HEK293T (cell line): Measurements from ENCODE around the gene EXOC6B.

Source experiments
- CTBP1 ChIP-seq: fragments of 450-650 bp; IDR thresholded peaks from 2 replicates; pipeline ENCODE4 v1.6.1; 2016; ENCODE audit warnings: borderline replicate concordance
- FOXA1 ChIP-seq: fragments of 450-650 bp; IDR thresholded peaks from 2 replicates; pipeline ENCODE4 v1.6.1; 2016; ENCODE audit warnings: mild to moderate bottlenecking
- FOXK2 ChIP-seq: fragments of 450-650 bp; IDR thresholded peaks from 2 replicates; pipeline ENCODE4 v1.6.1; 2016; ENCODE audit warnings: mild to moderate bottlenecking
- FOXM1 ChIP-seq: fragments of 450-650 bp; IDR thresholded peaks from 2 replicates; pipeline ENCODE4 v1.6.1; 2017; ENCODE audit warnings: mild to moderate bottlenecking, borderline replicate concordance
- HDGF ChIP-seq: fragments of 450-650 bp; IDR thresholded peaks from 2 replicates; pipeline ENCODE4 v1.6.1; 2017; ENCODE audit warnings: antibody characterized with exemption, borderline replicate concordance
- LEF1 ChIP-seq: fragments of 450-650 bp; IDR thresholded peaks from 2 replicates; pipeline ENCODE4 v1.6.1; 2017; ENCODE audit warnings: mild to moderate bottlenecking, borderline replicate concordance
- NFRKB ChIP-seq: fragments of 450-650 bp; IDR thresholded peaks from 2 replicates; pipeline ENCODE4 v1.6.1; 2016; ENCODE audit warnings: mild to moderate bottlenecking, moderate library complexity
- SUZ12 ChIP-seq: fragments of 450-650 bp; IDR thresholded peaks from 2 replicates; pipeline ENCODE4 v1.6.1; 2016; ENCODE audit warnings: mild to moderate bottlenecking

DNA sequence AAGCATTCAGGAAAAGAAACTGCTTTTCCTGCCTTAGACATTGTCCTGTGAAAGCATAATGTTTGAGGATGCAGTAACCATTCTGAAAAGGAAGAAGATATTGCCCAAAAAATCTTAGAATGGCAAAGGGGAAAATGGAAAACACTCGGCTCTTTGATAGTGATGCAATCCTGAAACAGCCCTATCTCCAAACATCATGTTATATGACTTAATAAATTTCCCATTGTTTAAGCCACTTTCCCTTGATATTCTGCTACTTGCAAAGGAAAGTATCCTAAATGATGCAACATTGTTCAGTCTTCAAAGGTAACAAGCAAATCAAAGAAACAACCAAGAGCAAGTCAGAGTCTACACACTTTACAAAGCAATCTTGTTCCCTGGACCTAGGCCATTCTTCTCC, 78.5 kb downstream of the EXOC6B start:
- no peak for TF ChIP-seq FOXA1
- no peak for TF ChIP-seq LEF1
- TF ChIP-seq CTBP1 = no peak
- no peak for TF ChIP-seq SUZ12
- no peak for TF ChIP-seq NFRKB
- TF ChIP-seq FOXM1 = no peak
- TF ChIP-seq FOXK2 = no peak
- no peak for TF ChIP-seq HDGF
